Calu3 (cell line): ENCODE data around the gene HMCN1. TPM values are rescaled to one million over a fixed set of nuclear protein-coding genes. Genes with fewer than 3 reads are reported as not detected.

Experiments used
- BruUV-seq: library from RNA; stranded (reverse); fragments of 400-500 nt; replicated peaks from 2 replicates; lab custom pipeline; 2021; lab: Mats Ljungman, UMichigan
- CTCF ChIA-PET: fragments of 300-600 bp; sonication (Branson Sonifier 250); formaldehyde crosslinking; loops from one replicate; lab custom pipeline; 2022; ENCODE audit warnings: antibody characterized with exemption; lab: Charles Lee
- DNase-seq: peaks from one replicate; pipeline ENCODE4 v3.0.0; 2022
- H3K27ac Mint-ChIP-seq: one replicate; pipeline ENCODE4 v1.8.0; 2022; ENCODE audit warnings: mixed read lengths; ENCODE audit not compliant: unreplicated experiment
- H3K27me3 Mint-ChIP-seq: one replicate; pipeline ENCODE4 v1.8.0; 2022; ENCODE audit warnings: mixed read lengths; ENCODE audit not compliant: unreplicated experiment
- H3K36me3 Mint-ChIP-seq: one replicate; pipeline ENCODE4 v1.8.0; 2022; ENCODE audit warnings: mild to moderate bottlenecking, moderate library complexity, mixed read lengths; ENCODE audit not compliant: insufficient read depth, unreplicated experiment
- H3K4me1 Mint-ChIP-seq: one replicate; pipeline ENCODE4 v1.8.0; 2022; ENCODE audit warnings: mild to moderate bottlenecking, low read depth, mixed read lengths; ENCODE audit not compliant: unreplicated experiment
- H3K4me3 Mint-ChIP-seq: one replicate; pipeline ENCODE4 v1.8.0; 2022; ENCODE audit warnings: mild to moderate bottlenecking, low read depth, moderate library complexity, mixed read lengths; ENCODE audit not compliant: unreplicated experiment
- H3K9me3 Mint-ChIP-seq: one replicate; pipeline ENCODE4 v1.8.0; 2022; ENCODE audit warnings: low read depth, mixed read lengths; ENCODE audit not compliant: unreplicated experiment
- CTCF ChIP-seq: fragments of 200-600 bp; IDR thresholded peaks from one replicate; pipeline ENCODE4 v1.8.0; 2022; ENCODE audit warnings: antibody characterized with exemption; ENCODE audit not compliant: unreplicated experiment
- intact Hi-C: fragments of 100-400 bp; cut with micrococcal nuclease; formaldehyde crosslinking; loops from one replicate; pipeline ENCODE4 v1.10.0; 2022; ENCODE audit not compliant: unreplicated experiment
- total RNA-seq: library from RNA; stranded (reverse); gene quantifications from 2 replicates; pipeline ENCODE4 v1.2.3, GENCODE V29; 2022

The HMCN1 gene
- total RNA-seq, 1 experiment from 2014 or later = 0.05 TPM

DNA sequence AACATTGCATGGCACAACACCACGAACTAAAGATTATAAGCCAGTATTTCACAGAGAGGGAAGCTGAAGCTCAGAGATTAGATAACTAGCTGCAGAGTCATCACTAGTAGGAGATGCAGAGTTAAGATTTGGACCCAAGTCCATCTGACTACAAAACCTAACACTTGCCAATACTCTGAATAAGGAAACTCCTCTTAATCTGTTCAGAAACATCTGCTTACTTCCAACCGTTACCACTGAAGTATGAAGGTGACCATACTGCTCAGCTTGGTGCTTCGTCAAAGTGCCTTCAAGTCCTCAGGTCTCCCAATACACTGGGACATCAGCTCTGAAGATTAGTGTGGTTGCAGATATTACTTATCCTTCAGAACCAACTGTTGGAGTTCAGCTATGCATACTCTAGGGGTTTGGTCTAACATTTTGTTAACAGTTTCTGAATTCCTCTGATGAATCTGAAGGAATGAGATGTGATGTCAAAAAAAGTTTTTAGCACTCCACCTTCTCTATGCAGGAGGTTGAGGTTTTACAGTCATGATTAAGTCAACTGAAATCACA lies 461.3 kb downstream of the HMCN1 start:
- Mint-ChIP-seq H3K4me3 (no peak overlapping the region), H3K27me3 (no peaks in the 10 kb centered on the region), H3K27ac (no peak overlapping the region), H3K4me1 (no peaks in the 10 kb centered on the region), H3K36me3 (no peaks in the 10 kb centered on the region), H3K9me3 (peaks cover 7% of the 10 kb centered on the region)
- DNase-seq = no peak
- CTCF ChIA-PET = no interaction called here
- BruUV-seq = no TSS peak
- no peak for TF ChIP-seq CTCF
- intact Hi-C loops = no loop called here

DNA sequence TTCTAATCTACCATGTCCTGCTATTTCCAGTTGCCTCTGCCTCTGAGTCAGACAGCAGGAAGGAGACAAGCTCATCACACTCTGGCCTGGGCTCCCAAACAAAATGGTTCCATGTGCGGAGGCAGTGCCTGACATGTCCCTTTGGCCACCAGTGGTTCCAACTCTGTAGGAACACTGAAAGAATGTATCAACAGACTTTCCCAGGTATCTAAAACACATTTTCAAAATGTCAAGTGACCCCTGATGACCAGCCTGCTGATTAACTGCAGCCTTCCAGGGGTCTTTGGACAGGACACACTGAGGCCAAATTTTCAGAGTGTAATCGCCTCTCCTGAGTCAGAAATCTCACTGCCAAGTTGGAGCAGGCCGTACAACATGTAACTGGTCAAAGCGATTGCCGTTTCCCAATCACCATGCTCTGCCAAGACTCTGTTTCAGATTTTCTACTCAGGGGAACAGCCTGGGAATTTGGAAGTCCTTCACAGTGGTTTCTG lies 468.1 kb downstream of the HMCN1 start:
- CTCF ChIA-PET = no interaction called here
- TF ChIP-seq CTCF = no peak
- Mint-ChIP-seq H3K27ac (no peak overlapping the region), H3K4me3 (no peak overlapping the region), H3K9me3 (peaks cover 3% of the 10 kb centered on the region), H3K27me3 (no peaks in the 10 kb centered on the region), H3K36me3 (no peaks in the 10 kb centered on the region), H3K4me1 (no peaks in the 10 kb centered on the region)
- intact Hi-C loops = no loop called here
- BruUV-seq = no TSS peak
- DNase-seq = no peak

DNA sequence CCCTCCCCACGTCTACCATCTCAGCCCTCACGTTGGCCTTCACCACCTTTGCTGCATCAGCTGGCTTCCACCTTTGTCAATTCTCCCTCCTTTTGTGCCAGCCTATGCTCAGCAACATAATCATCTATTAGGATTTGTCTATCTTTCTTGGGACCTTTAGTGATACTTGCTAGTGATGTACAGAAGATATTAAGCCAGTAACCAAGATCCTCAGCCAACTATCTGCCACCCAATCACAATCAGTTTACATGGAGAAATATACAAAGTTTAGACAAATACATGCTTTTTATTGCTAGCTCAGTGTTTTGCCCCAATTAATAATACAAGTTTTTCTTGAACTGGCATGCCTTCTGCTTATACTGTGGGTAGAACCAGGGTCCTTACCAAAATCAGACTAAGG lies 468.6 kb downstream of the HMCN1 start:
- H3K27me3 Mint-ChIP-seq = no peaks in the 10 kb centered on the region
- CTCF ChIA-PET = no interaction called here
- peaks cover 3% of the 10 kb centered on the region for H3K9me3 Mint-ChIP-seq
- intact Hi-C loops = no loop called here
- no peaks in the 10 kb centered on the region for H3K36me3 Mint-ChIP-seq
- H3K4me3 Mint-ChIP-seq = no peak overlapping the region
- H3K27ac Mint-ChIP-seq = no peak overlapping the region
- no TSS peak for BruUV-seq
- no peaks in the 10 kb centered on the region for H3K4me1 Mint-ChIP-seq
- TF ChIP-seq CTCF = no peak
- no peak for DNase-seq

DNA sequence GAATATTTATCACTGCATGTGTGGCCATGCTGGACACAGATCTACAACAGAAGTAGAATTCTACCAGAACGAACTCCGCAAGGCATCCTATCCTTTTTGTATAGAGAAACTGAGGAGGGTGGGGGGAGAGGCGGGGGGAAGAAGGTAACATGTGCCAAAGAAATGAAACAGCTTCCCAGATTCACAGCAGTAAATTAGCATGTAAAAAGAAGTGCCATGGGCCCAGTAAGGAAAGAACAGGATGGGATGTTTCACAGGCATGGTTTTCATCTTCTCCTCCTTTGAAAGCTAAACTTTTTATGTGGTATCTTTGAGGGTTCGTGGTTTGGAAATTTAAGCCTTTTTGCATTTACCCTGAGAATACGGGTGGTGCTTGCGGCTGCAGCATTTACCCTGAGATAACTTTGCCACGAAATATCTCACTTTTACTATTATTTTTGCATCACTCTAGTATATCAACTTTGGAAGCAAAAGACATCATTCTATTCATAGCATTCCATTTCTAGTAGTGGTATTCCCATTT lies 471.9 kb downstream of the HMCN1 start:
- Mint-ChIP-seq H3K9me3 (no peaks in the 10 kb centered on the region), H3K27ac (no peak overlapping the region), H3K4me3 (no peak overlapping the region), H3K36me3 (no peaks in the 10 kb centered on the region), H3K27me3 (no peaks in the 10 kb centered on the region), H3K4me1 (no peaks in the 10 kb centered on the region)
- no peak for DNase-seq
- TF ChIP-seq CTCF = no peak
- CTCF ChIA-PET = interaction anchor here (0.6 kb wide), 1 partner anchor 23 kb away, joined by 3 read pairs; no protein-coding TSS in a partner anchor
- no TSS peak for BruUV-seq
- intact Hi-C loops = no loop called here
